HG02763 (cell line): Measurements from ENCODE around the gene GOLGA8O.
"Not testable (repeated sequence)": the region's sequence is repeated elsewhere in the genome, so short reads cannot be mapped to it uniquely, and the experiment has no call there.

Experiments used
- ATAC-seq: cut with Tn5 transposase; IDR thresholded peaks from one replicate; pipeline ENCODE4 v1.9.1; 2021; ENCODE audit warnings: mild to moderate bottlenecking, moderate library complexity; ENCODE audit not compliant: unreplicated experiment

The GOLGA8O gene

GRCh38 chr15:32455534-32455933 is at the start of gene GOLGA8O:
TSS of gene GOLGA8O (minus strand) at chr15:32455634. CDS start at chr15:32455536, 98 bp downstream.
- ATAC-seq, result not testable (repeated sequence)

- not testable (repeated sequence) for ATAC-seq
Observed at GRCh38 chr15:32504152-32504811, 48.8 kb upstream of the GOLGA8O start.

GRCh38 chr15:32502946-32503345 is 47.5 kb upstream of the GOLGA8O start:
- ATAC-seq, result not testable (repeated sequence)

GRCh38 chr15:32492768-32493167 is 37.3 kb upstream of the GOLGA8O start:
- ATAC-seq, result not testable (repeated sequence)

GRCh38 chr15:32486474-32486873 is 31.0 kb upstream of the GOLGA8O start:
- not testable (repeated sequence) for ATAC-seq

- not testable (repeated sequence) for ATAC-seq
Observed at GRCh38 chr15:32483377-32483776, 27.9 kb upstream of the GOLGA8O start.

GRCh38 chr15:32481683-32482082 is 26.2 kb upstream of the GOLGA8O start:
- ATAC-seq, result not testable (repeated sequence)

- ATAC-seq, result not testable (repeated sequence)
Observed at GRCh38 chr15:32468076-32468475, 12.6 kb upstream of the GOLGA8O start.

GRCh38 chr15:32440445-32440977 is 14.9 kb downstream of the GOLGA8O start:
- ATAC-seq, result not testable (repeated sequence)

- not testable (repeated sequence) for ATAC-seq
Observed at GRCh38 chr15:32434102-32434963, 21.1 kb downstream of the GOLGA8O start.

GRCh38 chr15:32427635-32428034 is 27.8 kb downstream of the GOLGA8O start:
- not testable (repeated sequence) for ATAC-seq

GRCh38 chr15:32426511-32426910 is 28.9 kb downstream of the GOLGA8O start:
- ATAC-seq, result not testable (repeated sequence)

- ATAC-seq, result not testable (repeated sequence)
Observed at GRCh38 chr15:32407903-32408302, 47.5 kb downstream of the GOLGA8O start.

- not testable (repeated sequence) for ATAC-seq
Observed at GRCh38 chr15:32403192-32403591, 52.2 kb downstream of the GOLGA8O start, which contains the start of gene GOLGA8K. TSS of gene GOLGA8K (minus strand) at chr15:32403292. CDS start at chr15:32403194, 98 bp downstream.

- not testable (repeated sequence) for ATAC-seq
Observed at GRCh38 chr15:32396522-32396921, 58.9 kb downstream of the GOLGA8O start.
